Gastrocnemius medialis (tissue), 4 donors: ENCODE measurements around the gene DALRD3.

Experiments
- CTCF ChIP-seq, 5 experiments: fragments of 450-650 bp in 3 of 5; fragments of 200-600 bp in 2 of 5; sonication (generic) in 2 of 5; IDR thresholded peaks in 4 of 5; conservative IDR thresholded peaks in 1 of 5; 1 replicate in 4 of 5; 2 replicates in 1 of 5; pipeline ENCODE4 v1.5.1; 2016 to 2019; ENCODE audit warnings: antibody characterized with exemption in 5 of 5, mild to moderate bottlenecking in 3 of 5, moderate library complexity in 3 of 5
- POLR2A ChIP-seq, 2 donors: fragments of 450-650 bp; IDR thresholded peaks; one replicate each; pipeline ENCODE4 v1.6.1; 2017; ENCODE audit warnings: antibody characterized with exemption in 2 of 2, mild to moderate bottlenecking in 2 of 2, moderate library complexity in 2 of 2

- TF ChIP-seq CTCF (IDR thresholded peaks at IDR 0.05 in 4 of 5, conservative IDR thresholded peaks at IDR 0.05 in 1 of 5) (no peak), POLR2A (IDR thresholded peaks at IDR 0.05) (no peak)
These were observed 12.4 kb downstream of the DALRD3 start for GRCh38 chr3:49005998-49006397.
